HG03066 (cell line): Measurements from ENCODE around the gene NSD2.
"Not testable (repeated sequence)": the region's sequence is repeated elsewhere in the genome, so short reads cannot be mapped to it uniquely, and the experiment has no call there.

ENCODE experiments used
- ATAC-seq: cut with Tn5 transposase; IDR thresholded peaks from one replicate; pipeline ENCODE4 v1.9.1; 2021; ENCODE audit warnings: low read depth; ENCODE audit not compliant: unreplicated experiment

NSD2 gene

DNA sequence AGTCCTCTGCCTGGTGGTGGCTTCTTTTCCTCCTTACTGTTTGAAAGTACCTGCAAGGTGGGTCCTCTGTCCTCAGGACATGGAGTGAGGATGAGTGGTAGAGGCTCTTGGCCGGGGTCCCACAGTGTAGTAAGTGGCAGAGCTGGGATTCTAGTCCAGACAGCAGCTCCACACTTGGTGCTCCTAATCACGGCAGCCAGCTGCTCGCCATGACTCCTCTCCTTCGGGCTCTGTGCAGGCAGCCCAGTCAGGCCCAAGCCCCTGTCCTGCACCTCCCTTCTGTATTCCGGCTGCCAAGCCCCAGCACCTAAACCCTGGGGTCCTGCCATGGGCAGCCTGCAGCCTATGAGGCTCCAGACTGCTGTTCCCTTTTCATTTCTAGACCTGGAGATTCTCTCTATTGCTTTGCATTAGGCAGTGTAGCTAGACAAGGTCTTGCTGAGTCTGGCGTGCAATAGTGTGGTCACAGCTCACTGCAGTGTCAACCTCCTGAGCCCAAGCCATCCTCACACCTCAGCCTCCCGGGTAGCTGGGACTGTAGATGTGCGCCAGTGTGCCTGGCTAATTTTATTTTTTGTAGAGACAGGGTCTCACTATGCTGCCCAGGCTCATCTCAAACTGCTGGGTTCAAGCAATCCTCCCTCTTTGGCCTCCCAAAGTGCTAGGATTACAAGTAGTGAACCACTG lies 24.9 kb downstream of the NSD2 start:
- no peak for ATAC-seq

DNA sequence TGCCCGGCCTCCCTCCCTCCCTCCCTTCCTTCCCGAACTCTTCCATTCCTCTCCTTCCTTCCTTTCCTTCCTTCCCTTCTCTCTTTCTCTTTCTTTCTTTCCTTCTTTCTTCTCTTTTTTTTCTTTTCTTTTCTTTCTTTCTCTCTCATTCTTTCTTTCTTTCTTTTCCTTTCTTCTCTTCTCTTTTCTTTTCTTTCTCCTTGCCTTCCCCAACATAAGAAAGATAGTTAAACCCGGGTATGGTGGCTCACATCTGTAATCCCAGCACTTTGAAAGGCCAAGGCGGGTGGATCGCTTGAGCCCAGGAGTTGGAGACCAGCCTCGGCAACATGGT lies 25.4 kb downstream of the NSD2 start:
- no peak for ATAC-seq

DNA sequence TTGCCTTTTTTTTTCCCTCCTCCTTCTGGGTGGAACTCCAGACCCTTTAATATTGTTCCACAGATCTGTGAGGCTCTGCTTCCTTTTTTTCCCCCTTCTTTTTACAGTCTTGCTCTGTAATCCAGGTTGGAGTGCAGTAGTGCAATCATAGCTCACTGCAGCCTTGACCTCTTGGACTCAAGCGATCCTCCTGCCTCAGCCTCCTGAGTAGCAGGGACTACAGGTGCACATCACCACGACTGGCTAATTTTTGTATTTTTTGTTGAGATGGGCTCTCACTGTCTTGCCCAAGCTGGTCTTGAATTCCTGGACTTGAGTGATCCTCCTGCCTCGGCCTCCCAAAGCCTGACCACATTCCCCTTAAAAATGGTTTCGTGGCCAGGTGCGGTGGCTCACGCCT lies 26.8 kb downstream of the NSD2 start:
- no peak for ATAC-seq

DNA sequence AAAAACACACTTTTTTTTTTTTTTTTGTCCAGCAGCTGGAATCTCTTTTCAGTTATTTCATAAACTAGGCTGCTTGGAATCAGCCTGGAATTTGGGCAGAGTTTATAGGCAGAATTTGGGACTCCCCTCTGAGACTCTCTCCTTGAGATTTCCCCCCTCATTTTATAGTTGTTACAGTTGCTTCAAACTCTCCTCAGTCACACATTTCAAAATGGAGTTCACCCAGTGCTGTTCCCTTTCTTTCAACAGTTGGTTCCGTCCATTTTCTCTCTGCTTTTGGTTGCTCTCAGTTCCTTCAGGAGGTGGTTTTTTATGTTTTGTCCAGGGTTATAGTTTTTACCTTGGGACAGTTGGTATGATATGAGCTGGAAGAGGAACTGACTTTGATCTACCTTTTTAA lies 27.5 kb downstream of the NSD2 start:
- no peak for ATAC-seq

DNA sequence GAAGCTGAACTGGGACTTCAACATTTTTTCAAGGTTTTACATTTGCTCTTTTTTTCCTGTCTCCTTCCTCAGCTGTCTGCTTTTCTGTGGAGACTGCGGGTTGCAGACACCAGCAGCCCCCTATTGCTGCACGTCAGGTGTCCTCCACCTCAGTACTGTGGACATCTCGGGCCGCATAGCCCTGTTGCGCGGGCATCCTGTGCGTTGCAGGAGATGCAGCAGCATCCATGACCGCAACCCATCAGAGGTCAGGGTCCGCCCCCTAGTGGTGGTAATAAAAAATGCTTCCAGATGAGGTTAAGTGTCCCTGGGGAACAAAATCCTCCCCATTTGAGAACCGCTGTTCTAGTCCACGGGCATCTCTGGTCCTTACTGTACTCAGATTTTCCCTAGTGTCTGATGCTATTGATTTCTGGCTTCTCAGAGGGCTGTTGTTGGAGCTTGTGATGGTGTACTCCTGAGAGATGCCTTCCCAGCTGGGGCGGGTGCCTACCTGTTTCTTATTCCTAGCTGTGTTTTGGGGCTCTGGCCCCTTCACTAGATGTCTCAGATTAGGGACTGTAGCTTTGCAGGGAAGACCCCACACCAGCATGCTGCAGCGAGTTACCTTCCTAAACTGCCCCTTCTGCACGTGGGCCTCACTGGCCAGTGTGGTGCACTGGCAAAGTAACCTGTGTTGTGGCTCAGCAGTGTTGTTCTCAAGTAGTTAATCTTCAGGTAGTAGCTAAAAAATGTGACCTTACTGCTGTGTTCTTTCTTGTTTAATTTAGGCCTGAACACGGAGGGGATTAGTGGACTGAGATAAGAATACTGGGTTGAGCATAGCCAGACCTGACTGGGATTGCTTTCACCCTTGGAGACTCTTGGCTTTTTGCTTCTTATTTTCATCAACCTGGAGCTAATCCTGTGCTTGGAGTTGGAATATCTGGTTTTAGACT lies 28.2 kb downstream of the NSD2 start:
- ATAC-seq = peak; percentile 72

DNA sequence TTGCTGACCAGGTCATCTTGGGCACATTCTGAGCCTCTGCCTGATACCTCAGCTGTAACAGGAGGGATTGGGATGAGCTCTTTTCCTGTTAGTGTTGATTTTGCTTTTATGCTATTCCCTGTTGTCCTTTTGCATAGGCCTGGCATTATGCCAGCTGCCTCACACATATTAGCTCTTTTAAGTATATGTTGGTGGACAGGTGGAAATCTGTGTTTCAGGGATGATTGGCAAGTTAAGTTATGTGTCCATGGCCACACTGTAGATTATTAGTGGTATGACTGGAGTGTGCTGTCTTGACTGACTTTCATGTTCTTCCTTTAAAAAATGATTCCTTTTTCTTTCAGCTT lies 28.9 kb downstream of the NSD2 start:
- ATAC-seq = no peak

DNA sequence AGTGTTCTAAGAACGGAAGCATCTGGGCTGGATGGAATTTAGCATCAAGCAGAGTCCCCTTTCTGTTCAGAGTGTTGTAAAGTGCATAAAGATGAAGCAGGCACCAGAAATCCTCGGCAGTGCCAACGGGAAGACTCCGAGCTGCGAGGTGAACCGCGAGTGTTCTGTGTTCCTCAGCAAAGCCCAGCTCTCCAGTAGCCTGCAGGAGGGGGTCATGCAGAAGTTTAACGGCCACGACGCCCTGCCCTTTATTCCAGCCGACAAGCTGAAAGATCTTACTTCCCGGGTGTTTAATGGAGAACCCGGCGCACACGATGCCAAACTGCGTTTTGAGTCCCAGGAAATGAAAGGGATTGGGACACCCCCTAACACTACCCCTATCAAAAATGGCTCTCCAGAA lies 29.4 kb downstream of the NSD2 start:
- ATAC-seq = no peak

DNA sequence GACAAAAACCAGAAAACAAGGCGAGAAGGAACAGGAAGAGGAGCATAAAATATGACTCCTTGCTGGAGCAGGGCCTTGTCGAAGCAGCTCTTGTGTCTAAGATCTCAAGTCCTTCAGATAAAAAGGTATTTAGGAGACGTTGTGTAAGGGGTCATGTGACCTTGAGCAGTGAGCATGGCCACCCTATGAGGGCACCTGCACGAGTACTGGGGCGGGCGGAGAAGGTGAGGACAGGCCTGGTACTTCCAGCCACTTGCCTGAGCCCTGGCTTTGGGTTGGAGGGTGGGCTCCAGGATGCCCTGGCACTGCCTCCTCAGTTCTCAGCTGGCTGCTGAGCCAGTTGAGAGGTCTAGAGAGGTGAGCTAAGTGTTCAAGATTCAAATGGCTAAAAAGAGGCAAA lies 29.9 kb downstream of the NSD2 start:
- no peak for ATAC-seq

DNA sequence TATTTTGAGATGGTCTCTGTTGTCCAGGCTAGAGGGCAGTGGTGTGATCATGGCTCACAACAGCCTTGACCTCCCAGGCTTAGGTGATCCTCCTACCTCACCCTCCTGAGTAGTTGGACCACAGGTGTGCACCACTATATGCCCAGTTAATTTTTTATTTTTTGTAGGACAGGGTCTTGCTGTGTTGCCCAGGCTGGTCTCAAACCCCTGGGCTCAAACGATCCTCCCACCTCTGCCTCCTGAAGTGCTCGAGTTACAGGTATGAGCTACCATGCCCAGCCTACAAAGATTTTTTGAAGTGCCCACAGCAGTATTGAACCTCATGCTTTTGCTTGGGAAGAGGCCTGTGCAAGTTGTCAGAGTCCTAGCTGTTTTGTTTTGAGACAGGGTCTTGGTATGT lies 31.1 kb downstream of the NSD2 start:
- no peak for ATAC-seq

DNA sequence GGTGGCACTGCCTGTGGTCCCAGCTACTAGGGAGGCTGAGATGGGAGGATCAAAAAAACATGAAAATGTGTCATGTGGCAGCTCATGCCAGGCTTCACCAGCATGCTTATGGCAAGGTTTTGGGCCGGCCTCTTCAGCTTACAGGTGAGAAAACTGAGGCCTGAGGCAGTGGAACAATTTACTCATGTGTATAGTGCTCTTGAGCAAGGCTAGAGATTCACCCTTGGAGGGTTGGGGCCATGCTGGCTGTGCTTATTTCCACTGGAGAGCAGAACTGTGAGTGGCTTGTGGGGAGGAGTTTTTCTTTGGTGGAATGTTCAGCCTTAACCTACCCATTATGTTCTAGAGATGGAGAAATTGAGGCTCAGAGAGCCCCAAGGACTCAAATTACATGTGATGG lies 31.8 kb downstream of the NSD2 start:
- ATAC-seq = no peak

DNA sequence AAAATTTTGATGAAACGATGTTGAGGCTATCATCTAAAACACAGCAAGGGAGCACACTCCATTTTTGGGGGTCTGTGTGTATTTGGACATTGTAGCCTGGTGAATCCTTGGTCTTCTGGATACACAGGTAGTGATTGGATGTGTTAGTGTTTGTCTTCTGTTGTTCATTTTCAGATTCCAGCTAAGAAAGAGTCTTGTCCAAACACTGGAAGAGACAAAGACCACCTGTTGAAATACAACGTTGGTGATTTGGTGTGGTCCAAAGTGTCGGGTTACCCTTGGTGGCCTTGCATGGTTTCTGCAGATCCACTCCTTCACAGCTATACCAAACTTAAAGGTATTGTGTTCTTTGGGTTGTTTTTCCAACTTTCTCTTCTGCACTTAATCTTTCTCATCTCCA lies 32.8 kb downstream of the NSD2 start:
- ATAC-seq = no peak

DNA sequence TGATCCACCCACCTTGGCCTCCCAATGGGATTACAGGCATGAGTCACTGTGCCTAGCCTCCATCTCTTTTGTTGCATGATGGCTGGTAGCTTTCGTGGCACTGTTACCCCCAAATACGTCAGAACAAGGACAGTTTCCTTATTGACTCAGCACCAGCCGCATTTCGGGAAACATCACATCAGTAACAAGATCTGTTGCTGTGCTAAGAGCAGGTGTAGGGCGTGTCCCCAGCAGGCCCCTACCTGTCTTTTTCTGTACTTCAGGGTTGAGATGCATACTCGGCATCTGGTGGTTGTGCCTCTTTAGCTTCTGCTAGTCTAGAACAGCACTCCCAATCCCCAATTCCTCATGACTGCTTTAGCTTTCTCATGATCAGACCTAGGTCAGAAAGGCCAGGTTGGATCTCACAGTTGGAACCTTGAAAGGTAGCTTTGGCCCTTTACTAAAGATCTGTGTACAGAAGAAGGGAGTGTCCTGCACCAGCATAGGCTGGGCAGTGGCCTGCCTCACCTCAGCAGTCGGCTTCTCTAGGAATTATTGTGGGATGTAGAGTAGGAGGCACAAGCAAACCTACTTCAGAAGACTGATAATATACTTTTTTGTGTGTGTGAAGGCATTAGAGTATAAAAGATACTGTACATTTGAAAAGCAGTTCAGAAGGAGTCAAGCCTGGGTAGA lies 36.8 kb downstream of the NSD2 start:
- no peak for ATAC-seq

DNA sequence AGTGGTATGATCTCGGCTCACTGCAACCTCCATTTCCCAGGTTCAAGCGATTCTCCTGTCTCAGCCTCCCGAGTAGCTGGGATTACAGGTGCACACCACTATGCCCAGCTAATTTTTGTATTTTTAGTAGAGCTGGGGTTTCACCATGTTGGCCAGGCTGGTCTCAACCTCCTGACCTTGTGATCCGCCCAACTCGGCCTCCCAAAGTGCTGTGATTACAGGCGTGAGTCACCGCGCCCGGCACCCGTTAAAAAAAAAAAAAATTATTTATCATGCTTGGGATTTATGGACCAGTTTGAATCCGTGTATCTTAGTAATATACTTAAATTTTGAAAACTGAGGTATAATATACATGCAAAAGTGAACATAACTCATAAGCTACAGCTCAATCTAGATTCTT lies 38.5 kb downstream of the NSD2 start:
- not testable (repeated sequence) for ATAC-seq

DNA sequence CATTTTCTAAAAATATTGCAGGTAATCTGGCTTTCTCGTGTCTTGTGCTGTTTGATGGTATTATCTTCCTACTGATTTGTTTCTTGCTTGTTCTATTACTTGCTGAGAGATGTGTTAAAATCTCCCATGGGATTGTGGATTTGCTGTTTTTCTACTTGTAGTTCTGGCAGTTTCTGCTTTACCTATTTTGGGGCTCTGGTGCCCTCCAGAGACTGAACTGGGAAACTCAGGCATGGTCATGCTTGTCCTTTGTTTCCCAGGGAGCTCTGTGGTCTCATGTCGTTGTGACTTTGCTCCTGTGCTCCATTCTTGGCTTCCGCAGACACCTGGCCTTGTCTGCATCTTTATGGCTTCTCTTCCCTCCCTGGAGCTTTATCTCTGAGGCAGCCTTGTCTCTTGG lies 39.5 kb downstream of the NSD2 start:
- no peak for ATAC-seq

DNA sequence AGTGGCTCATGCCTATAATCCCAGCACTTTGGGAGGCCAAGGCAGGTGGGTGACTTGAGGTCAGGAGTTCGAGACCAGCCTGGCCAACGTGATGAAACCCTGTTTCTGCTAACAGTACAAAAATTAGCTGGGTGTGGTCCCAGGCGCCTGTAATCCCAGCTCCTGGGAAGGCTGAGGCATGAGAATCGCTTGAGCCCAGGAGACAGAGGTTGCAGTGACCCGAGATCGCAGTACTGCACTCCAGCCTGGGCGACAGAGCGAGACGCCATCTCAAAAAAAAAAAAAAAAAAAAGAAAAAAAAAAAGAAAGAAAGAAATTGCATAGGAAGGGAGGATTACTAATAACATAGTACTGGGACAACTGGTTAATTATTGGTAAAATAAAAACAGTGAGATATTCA lies 40.1 kb downstream of the NSD2 start:
- not testable (repeated sequence) for ATAC-seq

DNA sequence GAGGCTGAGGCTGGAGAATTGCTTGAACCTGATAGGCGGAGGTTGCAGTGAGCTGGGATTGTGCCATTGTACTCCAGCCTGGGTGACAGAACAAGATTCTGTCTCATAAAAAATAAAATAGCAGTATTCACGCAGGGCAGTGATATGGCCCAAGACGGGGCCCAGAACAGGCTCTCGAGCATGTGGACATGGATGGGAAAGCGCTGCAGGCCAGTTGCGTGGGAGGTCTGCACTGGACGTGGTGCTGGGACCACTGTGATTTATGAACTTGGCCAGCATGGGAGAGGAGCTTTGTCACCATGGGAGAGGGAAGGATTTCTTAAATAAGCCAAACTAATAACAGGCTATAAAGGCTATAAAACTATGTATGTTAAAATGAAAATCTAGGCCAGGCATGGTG lies 51.6 kb downstream of the NSD2 start:
- no peak for ATAC-seq

DNA sequence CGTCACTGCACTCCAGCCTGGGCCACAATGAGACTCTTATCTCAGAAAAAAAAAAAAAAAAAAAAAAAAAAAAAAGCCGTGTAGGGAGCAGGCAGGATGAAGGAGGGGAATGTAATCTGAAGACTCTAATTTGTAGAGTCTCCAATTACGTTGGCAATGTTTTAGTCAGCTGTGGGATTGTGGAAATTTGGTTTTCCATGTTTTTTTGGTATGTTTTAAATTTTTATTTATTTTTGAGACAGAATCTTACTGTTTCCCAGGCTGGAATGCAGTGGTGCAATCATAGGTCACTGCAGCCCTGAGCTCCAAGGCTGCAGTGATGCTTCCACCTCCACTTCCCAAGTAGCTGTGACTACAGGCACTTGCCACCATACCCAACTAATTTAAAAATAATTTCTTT lies 56.5 kb downstream of the NSD2 start:
- ATAC-seq = no peak

DNA sequence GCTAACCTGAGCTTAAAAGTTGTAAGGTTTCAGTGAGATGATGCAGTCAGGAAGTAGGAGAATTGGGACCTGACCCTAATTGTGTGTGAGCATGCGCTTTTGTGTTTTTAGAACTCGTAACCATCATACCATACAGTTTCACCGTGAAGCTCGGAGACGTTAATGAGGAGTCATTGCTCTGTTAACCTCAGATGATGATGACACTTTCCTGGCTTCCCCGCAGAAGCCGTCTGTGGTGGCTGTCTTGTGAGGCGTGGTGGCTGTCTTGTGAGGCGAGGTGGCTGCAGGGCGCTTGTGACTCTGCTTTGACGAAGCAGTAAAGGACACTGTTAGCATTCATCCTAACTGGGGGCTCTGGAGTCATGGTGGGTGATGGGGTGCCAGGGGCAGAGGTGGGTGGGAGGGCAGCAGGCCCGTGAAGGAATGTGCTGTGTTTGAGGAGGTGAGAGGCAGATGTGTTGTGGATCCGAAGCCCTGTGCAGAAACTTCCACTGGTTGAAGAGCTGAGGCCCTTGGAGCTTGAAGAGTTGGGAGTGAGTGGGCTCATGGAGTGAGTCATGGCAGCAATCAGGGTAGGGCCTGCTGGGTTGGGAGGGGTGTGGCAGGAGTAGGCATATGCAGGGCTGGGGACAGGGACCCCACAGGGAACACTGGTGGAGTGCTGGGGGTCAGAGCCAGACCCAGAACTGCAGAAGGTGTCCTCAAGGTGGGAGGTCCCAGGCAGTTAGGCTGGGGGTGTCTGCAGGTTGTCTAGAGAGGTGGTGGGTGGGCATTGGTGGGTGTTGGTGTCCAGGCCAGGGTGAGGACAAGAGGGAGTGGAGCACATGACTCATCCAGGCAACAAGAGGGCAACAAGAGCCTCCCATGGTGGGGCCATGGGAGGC lies 57.4 kb downstream of the NSD2 start:
- ATAC-seq = no peak

DNA sequence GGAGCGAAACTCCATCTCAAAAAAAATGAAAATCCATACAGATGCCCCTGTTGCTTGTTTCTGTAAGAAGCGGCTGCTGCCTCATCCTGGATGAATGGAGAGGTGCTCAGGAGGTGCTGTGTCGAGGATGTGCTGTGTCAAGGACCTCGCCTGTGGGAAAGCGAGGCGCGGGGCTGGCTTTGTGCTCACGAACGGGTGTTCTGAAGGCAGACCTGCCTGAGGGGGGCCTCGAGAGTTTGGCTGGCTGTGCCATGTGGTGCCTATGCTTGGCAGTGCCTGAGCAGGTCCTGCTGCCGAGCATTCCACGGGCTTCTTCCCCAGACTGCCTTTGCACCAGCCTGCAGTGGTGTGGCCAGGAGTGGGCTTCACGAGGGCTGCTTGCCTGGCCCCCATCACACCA lies 61.5 kb downstream of the NSD2 start:
- ATAC-seq = no peak

DNA sequence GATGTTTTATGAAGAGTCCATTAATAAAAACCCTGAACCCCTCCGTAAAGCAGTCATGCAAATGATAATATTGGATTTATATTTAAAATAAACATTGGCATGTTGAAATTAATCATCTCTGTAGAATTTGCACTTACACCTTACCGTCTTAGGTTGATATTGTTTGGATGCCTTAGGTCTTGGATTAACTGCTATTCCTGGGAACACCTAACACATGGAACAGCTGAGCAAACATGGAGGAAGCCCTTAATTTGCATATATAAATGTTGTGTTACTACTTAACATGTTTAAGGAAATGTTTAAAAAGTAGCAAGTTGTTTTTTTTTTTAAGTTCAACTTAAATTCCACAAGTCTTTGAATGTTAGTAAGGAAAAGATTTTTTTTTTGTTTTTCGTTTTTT lies 62.5 kb downstream of the NSD2 start:
- no peak for ATAC-seq

DNA sequence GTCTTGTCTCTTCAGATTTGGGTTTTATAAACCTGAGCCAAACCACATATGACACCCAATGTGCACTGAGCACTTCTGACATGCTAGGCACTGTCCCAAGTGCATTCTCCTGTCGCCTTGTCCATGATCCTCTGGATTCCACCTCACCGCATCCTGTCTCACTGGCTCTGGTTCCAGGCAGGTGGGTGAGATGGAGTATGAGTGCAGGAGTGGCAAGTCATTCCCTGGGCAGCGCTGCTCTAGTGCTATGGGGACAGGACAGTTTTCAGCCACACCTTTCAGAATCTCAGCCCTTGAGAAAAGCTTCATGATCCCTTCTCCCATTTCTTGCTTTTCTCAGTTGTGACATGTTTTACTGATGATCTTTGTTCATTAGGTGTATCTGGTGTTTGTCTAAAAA lies 66.4 kb downstream of the NSD2 start:
- no peak for ATAC-seq
